SK-N-SH (cell line): ENCODE data around the gene RYR3.

Experiments
- CHD2 ChIP-seq: fragments of 150-350 bp; IDR thresholded peaks from 2 replicates; pipeline ENCODE4 v1.6.1; 2018; ENCODE audit warnings: low read length; ENCODE audit not compliant: partially characterized antibody
- EP300 ChIP-seq, 2 experiments: IDR thresholded peaks; 2 replicates each; pipeline versions ENCODE4 v1.4.0 to v1.6.1; 2012; ENCODE audit warnings: borderline replicate concordance in 1 of 2, low read depth in 1 of 2, low read length in 1 of 2
- EZH2phosphoT487 ChIP-seq: fragments of 200-600 bp; sonication (generic); IDR thresholded peaks from 2 replicates; pipeline ENCODE4 v1.6.1; 2017; ENCODE audit warnings: low read depth, mixed run types, mild to moderate bottlenecking, antibody characterized with exemption, moderate library complexity, borderline replicate concordance
- POLR2AphosphoS5 ChIP-seq: IDR thresholded peaks from 2 replicates; pipeline ENCODE4 v1.6.1; 2012; ENCODE audit warnings: low read depth, low read length
- RAD21 ChIP-seq: IDR thresholded peaks from 2 replicates; pipeline ENCODE4 v1.6.1; 2012; ENCODE audit warnings: mild to moderate bottlenecking, low read length
- RCOR1 ChIP-seq: fragments of 150-350 bp; IDR thresholded peaks from 2 replicates; pipeline ENCODE4 v1.6.1; 2017; ENCODE audit warnings: antibody characterized with exemption, low read length
- TAF1 ChIP-seq: IDR thresholded peaks from 2 replicates; pipeline ENCODE4 v1.6.1; 2012; ENCODE audit warnings: low read depth, mild to moderate bottlenecking, low read length, moderate library complexity, borderline replicate concordance
- TF ChIP-seq, protein P1 (sequence below): fragments of 200-600 bp; sonication (generic); IDR thresholded peaks from 2 replicates; pipeline ENCODE4 v1.6.1; 2017; ENCODE audit warnings: antibody characterized with exemption, mild to moderate bottlenecking, moderate library complexity
- TF ChIP-seq, protein P2 (sequence below): IDR thresholded peaks from 2 replicates; pipeline ENCODE4 v1.6.1; 2012; ENCODE audit warnings: mild to moderate bottlenecking, low read depth, low read length, moderate library complexity
- TF ChIP-seq, protein P3 (sequence below): fragments of 150-350 bp; IDR thresholded peaks from 2 replicates; pipeline ENCODE4 v1.6.1; 2017; ENCODE audit warnings: antibody characterized with exemption, low read length, low read depth, borderline replicate concordance

DNA sequence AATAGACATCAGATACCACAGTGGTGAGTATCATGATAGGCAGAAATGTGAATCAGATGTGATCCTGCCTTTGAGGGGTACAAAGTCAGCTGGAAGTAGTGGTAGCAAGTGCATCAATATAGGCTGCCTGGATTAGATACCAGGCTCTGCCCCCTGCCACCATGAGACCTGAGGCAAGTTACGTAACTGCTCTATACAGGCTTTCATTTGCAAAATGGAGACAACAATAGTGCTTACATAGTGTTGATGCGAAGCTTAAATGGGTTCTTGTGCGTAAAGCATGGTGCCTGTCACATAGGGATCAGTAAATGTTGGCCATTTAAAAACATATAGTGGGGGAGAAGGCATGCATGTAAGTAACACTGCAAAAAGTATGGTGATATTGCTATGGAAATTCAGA is 158.0 kb downstream of the RYR3 start:
- TF ChIP-seq CHD2 (no peak), EZH2phosphoT487 (no peak), POLR2AphosphoS5 (no peak), RCOR1 (no peak), EP300 (IDR thresholded peaks at IDR 0.05; ENCODE audit: borderline replicate concordance in 1 of 2, low read depth in 1 of 2, low read length in 1 of 2) (no peak), RAD21 (no peak), TAF1 (no peak)
- TF ChIP-seq, protein P1, sequence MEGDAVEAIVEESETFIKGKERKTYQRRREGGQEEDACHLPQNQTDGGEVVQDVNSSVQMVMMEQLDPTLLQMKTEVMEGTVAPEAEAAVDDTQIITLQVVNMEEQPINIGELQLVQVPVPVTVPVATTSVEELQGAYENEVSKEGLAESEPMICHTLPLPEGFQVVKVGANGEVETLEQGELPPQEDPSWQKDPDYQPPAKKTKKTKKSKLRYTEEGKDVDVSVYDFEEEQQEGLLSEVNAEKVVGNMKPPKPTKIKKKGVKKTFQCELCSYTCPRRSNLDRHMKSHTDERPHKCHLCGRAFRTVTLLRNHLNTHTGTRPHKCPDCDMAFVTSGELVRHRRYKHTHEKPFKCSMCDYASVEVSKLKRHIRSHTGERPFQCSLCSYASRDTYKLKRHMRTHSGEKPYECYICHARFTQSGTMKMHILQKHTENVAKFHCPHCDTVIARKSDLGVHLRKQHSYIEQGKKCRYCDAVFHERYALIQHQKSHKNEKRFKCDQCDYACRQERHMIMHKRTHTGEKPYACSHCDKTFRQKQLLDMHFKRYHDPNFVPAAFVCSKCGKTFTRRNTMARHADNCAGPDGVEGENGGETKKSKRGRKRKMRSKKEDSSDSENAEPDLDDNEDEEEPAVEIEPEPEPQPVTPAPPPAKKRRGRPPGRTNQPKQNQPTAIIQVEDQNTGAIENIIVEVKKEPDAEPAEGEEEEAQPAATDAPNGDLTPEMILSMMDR, result no peak
- TF ChIP-seq, protein P2, sequence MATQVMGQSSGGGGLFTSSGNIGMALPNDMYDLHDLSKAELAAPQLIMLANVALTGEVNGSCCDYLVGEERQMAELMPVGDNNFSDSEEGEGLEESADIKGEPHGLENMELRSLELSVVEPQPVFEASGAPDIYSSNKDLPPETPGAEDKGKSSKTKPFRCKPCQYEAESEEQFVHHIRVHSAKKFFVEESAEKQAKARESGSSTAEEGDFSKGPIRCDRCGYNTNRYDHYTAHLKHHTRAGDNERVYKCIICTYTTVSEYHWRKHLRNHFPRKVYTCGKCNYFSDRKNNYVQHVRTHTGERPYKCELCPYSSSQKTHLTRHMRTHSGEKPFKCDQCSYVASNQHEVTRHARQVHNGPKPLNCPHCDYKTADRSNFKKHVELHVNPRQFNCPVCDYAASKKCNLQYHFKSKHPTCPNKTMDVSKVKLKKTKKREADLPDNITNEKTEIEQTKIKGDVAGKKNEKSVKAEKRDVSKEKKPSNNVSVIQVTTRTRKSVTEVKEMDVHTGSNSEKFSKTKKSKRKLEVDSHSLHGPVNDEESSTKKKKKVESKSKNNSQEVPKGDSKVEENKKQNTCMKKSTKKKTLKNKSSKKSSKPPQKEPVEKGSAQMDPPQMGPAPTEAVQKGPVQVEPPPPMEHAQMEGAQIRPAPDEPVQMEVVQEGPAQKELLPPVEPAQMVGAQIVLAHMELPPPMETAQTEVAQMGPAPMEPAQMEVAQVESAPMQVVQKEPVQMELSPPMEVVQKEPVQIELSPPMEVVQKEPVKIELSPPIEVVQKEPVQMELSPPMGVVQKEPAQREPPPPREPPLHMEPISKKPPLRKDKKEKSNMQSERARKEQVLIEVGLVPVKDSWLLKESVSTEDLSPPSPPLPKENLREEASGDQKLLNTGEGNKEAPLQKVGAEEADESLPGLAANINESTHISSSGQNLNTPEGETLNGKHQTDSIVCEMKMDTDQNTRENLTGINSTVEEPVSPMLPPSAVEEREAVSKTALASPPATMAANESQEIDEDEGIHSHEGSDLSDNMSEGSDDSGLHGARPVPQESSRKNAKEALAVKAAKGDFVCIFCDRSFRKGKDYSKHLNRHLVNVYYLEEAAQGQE, result no peak
- TF ChIP-seq, protein P3, sequence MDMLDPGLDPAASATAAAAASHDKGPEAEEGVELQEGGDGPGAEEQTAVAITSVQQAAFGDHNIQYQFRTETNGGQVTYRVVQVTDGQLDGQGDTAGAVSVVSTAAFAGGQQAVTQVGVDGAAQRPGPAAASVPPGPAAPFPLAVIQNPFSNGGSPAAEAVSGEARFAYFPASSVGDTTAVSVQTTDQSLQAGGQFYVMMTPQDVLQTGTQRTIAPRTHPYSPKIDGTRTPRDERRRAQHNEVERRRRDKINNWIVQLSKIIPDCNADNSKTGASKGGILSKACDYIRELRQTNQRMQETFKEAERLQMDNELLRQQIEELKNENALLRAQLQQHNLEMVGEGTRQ, result no peak
